NCI-H187 (cell line): ENCODE data around the gene SH3BP2.
"Not testable (repeated sequence)": the region's sequence is repeated elsewhere in the genome, so short reads cannot be mapped to it uniquely, and the experiment has no call there.

ENCODE experiments used
- DNase-seq, 2 experiments: peaks; one replicate each; lab custom pipeline; 2025; lab: John Stamatoyannopoulos, UW

The SH3BP2 gene

DNA sequence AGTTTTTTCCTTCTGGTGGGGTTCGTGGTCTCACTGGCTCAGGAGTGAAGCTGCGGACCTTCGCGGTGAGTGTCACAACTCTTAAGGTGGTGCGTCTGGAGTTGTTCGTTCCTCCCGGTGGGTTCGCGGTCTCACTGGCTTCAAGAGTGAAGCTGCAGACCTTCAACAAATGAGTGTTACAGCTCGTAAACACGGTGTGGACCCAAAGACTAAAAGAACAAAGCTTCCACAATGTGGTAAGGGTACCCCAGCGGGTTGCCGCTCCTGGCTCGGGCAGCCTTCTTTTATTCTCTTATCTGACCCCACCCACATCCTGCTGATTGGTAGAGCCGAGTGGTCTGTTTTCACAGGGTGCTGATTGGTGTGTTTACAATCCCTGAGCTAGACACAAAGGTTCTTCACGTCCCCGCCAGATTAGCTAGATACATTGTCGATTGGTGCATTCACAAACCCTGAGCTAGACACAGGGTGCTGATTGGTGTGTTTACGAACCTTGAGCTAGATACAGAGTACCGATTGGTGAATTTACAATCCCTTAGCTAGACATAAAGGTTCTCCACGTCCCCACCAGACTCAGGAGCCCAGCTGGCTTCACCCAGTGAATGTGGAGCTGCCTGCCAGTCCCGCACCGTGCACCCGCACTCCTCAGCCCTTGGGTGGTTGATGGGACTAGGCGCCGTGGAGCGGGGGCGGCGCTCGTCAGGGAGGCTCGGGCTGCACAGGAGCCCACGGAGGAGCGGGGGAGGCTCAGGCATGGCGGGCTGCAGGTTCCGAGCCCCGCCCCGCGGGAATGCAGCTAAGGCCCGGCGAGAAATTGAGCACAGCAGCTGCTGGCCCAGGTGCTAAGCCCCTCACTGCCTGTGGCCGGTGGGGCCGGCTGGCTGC is 30.2 kb upstream of the SH3BP2 start:
- not testable (repeated sequence) for DNase-seq

DNA sequence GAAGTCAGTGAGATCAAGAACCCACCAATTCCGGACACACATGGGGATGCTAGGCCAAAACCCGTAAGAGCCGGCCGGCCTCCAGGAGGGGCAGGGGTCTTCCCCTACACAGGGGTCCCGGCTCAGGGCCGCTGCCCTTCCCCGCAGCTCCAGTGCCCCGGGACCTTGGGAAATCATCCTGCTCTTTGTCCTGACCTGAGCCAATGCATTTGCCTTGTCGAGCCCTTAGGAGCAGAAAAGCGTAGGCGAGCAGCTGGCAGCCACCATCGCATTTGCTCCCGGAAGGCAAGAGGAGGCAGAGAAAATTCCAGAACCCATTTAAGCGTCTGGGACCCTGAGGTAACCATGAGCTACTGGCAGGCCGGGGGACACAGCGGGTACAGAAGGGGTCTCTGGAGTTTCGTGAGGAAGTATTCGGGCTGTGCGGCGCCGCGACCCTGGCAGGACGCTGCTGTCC is 29.3 kb upstream of the SH3BP2 start:
- no peak for DNase-seq

DNA sequence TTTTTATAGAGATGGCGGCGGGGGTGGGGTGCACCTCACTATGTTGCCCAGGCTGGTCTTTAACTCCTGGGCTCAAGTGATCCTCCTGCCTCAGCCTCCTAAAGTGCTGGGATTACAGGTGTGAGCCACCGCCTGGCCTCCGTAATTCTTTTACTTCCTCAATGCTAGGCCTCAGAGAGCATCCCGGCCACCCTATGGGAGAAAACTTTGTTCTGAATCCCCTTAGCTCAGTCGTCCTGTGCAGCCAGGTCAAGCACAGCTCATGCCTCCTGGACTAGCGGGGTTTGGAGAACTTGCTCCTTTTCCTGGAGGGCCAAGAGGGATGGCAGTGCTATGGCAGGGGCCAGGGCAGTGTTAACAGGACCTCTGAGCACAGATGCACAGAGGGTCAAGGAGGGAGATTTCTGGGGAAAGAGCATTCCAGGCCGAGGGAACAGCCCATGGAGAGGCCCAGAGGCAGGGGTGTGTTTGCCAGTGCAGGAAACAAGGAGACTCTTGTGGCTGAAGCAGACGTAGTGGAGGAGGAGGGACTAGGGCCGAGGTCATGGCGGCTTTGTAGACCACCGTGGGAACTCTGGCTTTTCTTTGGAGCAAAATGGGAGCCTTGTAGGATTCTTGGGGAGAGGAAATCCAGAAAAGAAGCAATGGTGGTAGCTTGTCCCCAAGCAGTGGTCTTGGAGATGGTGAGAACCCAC is 26.9 kb upstream of the SH3BP2 start:
- no peak for DNase-seq

DNA sequence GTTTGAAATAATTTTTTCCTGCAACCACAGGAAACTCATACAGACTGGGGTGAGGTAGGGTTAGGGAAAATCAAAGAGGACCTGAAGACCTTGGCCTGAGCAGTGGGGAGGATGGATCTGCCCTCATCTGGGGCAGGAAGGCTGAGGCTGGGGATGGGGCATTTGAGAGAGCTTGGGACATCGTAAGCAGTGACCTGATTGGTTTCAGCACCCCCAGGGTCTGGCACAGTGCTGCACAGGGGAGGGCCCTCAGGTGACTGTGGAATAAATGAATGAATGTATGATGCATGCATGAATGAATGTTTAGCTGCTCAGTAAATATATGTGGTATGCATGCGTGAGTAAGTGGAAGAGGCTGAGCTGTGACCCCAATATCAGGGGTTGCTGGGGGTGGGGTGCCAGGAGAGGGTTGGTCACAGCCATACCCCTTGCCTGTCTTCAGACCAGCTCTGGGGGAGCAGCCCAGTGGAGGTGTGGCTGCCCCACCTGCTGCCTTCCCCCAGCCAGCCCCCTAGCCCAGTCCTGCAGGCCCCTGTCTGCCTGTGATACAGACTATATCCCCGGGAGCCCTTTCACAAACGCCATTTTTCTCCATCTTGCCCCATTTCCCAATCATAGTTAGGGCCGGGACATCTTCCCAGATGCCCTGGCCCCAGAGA is 25.7 kb upstream of the SH3BP2 start:
- DNase-seq: no peak

DNA sequence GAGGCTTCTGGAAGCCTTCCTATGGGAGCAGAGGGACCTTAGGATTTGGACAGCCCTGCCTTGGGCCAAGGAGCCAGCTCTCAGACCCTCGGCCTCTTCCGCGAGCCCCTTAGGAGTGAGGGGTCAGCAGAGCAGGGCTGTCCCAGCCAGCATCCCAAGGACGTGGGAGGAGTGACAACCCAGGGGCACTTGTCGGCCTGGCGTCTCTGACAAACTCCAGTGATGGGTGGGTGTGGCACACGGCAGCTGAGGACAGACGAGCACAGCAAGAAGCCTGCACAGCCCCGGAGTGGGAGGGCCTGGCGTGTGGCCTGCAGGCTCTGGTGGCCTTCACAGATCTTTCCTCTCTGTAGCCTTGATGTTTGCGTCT is 25.2 kb upstream of the SH3BP2 start:
- no peak for DNase-seq

DNA sequence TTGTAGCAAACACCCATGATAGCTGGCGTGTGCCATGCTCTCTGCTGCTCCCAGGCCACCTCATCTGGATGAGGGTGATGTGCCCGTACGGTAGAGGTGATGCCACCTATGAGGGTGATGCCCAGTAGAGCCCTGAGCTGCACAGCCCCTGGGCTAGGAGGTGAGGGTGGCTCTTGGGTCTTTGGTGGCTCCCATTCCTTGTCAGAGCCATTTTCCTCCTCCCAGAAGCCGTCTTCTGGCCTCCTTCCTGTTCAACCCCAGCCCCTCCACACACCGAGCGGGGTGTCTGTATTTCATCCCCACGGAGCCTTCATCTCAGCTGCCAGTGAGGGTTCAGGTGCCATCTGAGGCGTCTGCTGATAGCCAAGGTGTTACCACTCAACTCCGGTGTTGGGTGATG is 24.8 kb upstream of the SH3BP2 start:
- DNase-seq: no peak

DNA sequence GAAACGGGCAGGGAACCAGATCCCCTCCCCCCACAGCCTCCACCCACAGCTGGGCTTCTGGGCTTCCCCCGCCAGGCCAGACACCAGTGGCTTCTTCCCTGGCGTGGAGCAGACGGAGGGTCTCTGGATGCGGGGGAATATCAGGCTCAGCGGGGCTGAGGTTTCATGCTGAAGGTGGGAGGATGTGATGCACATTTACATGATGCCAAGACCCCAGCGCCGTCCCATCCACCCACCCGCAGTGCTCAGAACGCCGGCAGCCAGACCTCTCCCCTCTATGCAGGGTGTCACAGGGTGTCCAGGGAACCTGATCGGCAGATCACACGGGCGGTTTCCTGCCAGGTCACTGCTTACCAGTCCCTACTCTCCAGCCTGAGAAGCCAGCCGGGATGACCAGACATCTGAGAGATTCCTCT is 24.0 kb upstream of the SH3BP2 start:
- no peak for DNase-seq

DNA sequence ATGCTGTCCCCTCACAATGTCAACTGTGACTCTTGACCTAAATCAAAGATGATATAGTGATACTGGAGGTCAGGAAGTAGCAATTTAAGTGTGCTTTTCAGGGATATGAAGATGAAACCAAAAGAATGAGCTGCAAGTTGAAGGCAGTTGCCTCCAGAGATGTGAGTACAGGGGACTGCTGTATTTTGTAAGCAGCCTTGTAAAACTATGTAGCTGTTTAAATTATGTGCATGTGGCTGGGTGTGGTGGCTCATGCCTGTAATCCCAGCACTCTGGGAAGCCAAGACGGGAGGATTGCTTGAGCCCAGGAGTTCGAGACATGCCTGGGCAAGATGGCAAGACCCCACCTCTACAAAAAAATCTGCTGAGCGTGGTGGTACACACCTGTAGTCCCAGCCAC is 21.6 kb upstream of the SH3BP2 start:
- no peak for DNase-seq

DNA sequence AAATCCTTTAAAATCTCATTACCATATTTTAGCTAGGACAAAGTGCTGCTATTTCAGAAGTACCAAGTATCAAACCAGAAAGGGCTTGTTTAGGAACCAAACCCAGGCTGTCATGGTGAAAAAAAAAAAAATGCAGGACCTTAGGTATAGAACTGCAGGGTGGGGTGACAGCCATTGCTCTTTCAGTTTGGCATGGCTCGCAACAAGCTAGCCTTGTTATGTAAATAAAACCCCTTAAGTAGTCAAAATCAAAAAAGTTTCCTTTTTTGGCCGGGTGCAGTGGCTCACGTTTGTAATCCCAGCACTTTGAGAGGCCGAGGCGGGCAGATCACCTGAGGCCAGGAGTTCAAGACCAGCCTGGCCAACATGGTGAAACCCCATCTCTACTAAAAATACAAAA is 12.2 kb upstream of the SH3BP2 start:
- not testable (repeated sequence) for DNase-seq

DNA sequence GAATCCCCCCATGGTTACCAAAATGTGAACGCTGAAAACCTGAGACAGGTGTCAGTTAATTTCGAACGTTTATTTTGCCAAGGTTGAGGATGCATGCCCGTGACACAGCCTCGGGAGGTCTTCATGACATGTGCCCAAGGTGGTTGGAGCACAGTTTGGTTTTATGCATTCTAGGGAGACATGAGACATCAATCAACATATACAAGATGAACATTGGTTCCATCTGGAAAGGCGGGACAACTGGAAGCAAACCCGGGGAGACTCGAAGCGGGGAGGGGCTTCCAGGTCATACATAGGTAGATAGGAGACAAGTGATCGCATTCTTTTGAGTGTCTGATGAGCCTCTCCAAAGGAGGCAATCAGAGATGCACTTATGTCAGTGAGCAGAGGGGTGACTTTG is 11.0 kb upstream of the SH3BP2 start:
- DNase-seq: no peak

DNA sequence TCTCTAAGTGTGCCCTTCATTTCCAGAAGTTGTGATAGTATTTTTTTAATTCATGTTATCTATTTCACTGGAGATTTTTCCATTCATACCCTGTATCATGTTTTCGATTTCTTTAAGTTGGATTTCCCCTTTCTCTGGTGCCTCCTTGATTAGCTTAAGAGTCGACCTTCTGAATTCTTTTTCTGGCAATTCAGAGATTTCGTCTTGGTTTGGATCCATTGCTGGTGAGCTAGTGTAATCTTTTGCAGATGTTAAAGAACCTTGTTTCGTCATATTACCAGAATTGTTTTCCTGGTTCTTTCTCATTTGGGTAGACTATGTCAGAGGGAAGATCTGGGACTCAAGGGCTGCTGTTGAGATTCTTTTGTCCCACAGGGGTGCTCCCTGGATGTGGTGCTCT is 9.1 kb upstream of the SH3BP2 start:
- no peak for DNase-seq

DNA sequence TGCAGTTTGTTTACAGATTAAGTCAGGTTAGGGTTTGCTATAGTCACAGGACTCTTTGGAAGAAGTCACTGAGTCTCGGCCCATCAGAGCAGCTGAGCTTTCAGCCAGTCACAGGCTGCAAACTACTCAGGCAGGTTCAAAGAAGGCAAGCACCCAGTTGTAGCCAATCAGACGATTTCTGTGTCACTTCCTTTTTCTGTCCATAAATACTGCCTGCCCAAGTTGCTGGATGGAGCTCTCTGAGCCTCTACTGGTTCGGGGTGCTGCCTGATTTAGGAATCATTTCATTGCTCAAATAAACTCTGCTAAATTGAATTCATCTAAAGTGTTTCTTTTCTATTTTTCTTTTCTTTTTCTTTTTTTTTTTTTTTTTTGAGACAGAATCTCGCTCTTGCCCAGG is 7.3 kb upstream of the SH3BP2 start:
- DNase-seq: no peak

DNA sequence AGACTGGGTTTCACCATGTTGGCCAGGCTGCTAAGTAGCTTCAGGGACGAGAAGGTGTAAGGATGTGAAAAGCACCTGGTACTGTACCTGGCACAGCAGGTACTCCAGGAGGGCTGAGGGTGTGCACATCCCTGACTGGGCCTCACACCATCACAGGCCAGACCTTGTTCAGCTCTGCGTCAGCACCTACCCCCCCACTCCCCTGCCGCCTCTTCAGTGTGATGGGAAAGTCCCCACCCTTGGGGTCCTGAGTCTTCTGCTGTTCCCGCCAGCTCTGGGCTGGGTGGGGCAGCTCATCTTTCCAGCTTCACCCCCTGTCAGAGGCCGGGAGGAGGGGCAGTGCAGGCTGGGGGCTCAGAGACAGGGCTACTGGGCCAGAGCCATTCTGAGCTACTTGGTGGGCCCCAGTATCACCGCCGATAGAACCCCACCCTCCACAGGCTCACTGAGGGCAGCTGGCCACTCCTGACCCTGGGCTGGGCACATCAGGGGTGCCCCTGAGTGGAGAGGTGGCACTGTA is 6.7 kb upstream of the SH3BP2 start:
- no peak for DNase-seq

DNA sequence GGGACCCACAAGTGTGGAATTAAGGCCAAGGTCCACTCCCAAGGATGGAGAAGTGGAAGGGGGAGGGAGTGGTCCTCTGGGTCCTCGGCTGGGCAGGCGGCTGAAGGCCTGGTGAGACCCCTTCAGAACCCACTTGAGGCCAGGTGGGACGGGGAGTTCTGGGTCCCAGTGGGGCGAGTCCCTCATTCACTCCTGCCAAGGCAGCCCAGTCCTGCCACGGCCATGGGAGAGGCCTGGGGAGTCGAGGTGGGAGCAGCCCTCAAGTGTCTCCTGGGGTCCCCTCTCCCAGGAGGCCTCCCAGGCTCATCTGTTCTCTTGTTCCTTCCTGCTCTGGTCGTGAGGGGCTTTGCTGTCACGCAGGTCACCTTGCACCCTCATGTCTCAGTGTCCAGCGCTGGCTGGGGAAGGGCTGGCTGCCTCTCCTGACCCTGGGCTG is 6.1 kb upstream of the SH3BP2 start:
- no peak for DNase-seq

DNA sequence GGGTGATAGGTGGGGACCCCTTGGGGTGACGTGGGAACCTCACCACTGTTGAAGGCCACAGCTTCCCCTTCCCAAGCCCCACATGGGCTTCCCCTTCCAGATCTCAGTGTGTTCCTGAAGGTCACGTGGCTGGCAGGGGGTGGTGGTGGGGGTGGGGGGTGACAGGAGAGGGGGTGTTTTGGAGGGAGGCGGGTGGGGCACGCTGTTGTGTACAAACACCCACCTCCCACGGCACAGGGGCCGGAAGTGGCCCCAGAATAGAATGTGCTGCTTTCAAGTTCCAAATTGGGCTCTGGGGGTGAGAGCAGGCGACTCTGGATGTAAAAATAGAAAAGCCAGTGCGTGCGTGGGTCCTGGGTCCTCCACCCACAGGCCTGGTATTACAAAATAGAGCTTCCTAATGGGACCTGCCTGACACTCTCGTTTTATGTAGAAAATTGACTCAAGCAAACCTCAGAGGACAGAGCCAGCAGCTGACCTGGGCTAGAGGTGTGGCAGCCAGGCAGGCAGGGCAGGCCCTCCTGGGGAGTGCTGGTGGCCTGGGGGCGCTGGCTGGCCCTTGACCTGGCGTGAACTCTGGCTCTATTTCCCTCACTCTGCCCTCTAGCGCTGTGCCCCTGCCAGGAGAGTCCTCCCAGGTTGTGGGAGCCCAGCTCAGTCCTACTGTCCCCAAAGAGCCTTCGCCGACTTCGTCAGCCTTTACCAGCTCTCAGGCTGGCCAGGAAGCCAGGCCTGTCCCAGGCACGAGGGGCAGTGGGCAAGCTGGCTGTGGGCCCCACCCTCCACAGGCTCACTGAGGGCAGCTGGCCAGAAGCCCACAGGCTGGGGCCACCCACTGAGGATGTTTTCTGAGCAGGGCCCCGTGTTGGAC is 5.4 kb upstream of the SH3BP2 start:
- no peak for DNase-seq

DNA sequence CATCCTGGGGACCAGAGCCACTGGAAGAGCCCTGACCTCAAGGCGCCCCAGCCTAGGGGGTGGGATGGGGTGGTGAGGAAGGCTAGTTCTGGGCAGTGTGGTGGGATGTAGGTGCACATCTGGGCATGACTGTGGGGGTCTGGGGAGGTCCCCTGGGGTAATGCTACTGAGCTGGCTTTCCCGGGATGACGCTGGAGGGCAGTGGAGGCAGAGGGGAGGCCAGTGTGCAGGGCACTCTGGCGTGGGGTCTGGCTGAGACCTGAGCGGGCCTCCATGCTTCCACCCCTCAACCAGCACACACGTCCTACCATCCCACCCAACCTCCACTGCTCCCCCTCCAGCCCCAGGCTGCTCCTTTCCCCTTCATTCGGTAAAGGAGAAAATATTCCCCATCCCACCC is 4.8 kb upstream of the SH3BP2 start:
- DNase-seq: no peak

DNA sequence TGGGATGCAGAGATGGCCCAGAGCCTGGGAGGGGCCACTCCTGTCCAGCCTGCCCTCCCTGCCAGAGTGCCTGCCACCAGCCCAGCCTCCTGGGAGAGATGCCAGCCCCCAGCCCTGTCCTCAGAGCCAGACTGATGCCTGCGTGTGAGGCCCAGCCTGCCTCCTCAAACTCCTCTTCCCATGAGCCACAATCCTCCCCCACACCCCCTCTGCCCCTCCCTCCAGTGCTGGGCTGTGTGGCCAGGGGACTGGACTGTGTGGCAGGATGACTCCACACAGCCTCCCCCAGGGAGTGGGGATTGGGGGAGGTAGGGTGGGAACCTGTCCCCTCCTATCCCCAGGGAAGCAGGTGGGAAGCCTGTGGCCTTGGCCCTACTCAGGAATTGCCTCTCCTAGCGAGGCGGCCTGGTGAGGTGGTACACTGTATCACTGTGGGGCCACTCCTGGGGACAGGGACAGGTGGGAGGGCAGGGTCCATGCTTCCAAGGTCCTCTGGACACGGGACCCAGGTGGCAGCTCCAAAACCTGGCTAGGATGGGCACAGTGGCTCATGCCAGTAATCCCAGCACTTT is 4.3 kb upstream of the SH3BP2 start:
- no peak for DNase-seq

DNA sequence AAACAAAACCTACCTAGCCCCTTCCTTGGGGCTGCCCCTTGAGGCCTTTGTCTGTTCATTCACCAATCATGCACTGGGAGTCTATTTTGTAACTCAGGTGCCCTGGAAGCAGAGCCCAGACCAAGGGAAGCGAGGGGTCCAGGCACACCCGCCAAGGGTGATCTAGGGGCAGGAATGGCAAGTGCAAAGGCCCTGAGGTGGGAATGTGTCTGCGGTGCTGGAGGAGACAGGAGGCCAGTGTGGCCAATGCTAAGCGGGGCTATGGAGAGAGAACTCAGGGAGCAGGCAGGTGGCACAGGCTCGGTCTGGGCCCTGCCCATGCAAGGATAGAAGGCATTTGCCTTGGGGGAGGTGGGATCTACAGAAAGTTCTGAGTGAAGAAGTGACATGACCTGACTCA is 3.5 kb upstream of the SH3BP2 start:
- DNase-seq: no peak

DNA sequence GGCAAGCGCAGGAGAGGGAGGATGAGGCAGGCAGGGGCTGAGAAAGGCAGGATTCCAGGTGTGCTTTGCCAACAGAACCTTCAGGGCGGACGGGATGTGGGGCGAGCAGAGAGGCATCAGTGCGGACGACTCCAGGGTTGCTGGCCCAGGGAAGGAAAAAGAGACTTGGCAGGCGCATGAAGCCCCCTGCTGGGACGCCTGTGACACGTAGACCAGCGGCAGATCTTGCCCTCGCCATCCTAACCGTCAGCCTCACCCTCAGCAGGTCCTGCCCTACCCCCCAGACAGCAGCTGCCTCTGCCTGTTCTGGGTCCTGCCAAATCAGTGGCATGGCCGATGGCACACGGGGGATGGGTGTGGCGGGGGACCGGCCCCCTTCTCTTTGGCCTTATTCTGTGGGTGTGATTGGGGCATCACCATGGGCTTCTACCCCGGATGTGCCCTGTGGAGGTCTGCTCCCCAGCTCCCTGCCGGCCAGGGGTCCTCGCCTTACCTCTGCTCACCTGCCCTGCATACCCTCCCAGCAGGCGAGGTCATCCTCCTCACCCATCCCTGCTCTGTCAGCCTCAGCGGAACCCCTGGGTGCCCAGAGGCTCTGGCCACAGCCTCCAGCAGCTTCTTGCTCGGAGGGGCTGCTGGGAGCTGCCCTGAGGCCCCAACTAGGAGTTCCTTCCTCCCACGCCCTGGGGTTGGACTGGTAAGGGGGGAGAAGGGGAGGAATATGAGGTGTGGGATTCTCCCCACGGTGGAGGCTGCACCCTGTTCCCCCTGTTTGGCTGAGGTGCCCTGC is 2.9 kb upstream of the SH3BP2 start:
- no peak for DNase-seq
